ENCODE data around the gene RIMBP2.

RIMBP2 gene

DNA sequence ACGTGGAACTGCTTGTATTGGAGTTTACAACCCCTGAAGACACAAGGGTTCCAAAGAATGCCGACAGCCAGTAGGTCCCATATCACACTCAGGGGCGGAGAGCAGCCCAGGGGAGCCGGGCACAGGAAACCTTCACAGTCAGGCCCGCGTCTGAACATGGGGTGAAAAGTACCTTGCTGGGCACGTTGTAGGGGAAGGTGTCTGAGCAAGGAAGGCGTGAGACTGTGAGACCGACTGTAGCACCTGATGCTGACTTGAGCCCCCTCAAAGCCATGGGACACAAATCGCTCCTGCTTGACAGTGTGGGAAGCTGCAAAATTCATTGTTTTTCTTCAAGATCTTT is 14.7 kb downstream of the RIMBP2 start:
- H3K4me3 ChIP-seq (ENCODE audit: low read depth, low read length, poor library complexity, severe bottlenecking), result no peak overlapping the region
- H3K27ac ChIP-seq (ENCODE audit: low read depth, low read length, poor library complexity, severe bottlenecking), result no peak overlapping the region
- TF ChIP-seq, protein P1, sequence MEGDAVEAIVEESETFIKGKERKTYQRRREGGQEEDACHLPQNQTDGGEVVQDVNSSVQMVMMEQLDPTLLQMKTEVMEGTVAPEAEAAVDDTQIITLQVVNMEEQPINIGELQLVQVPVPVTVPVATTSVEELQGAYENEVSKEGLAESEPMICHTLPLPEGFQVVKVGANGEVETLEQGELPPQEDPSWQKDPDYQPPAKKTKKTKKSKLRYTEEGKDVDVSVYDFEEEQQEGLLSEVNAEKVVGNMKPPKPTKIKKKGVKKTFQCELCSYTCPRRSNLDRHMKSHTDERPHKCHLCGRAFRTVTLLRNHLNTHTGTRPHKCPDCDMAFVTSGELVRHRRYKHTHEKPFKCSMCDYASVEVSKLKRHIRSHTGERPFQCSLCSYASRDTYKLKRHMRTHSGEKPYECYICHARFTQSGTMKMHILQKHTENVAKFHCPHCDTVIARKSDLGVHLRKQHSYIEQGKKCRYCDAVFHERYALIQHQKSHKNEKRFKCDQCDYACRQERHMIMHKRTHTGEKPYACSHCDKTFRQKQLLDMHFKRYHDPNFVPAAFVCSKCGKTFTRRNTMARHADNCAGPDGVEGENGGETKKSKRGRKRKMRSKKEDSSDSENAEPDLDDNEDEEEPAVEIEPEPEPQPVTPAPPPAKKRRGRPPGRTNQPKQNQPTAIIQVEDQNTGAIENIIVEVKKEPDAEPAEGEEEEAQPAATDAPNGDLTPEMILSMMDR (IDR thresholded peaks at IDR 0.05; ENCODE audit: low read length), result no peak
- TF ChIP-seq EZH2 (IDR thresholded peaks at IDR 0.05; ENCODE audit: borderline replicate concordance, low read length), result no peak
- H2AFZ ChIP-seq (ENCODE audit: low read length), result no peak overlapping the region
- no peaks in the 10 kb centered on the region; the same call in 1 of the 2 replicates for H3K27me3 ChIP-seq (ENCODE audit: insufficient read depth, low read length)
- no peaks in the 10 kb centered on the region for H3K9me2 ChIP-seq (ENCODE audit: low read depth, low read length)
- no peaks in the 10 kb centered on the region for H3K36me3 ChIP-seq (ENCODE audit: insufficient read depth, low read length)
- H4K20me1 ChIP-seq (ENCODE audit: insufficient read depth, low read length), result no peaks in the 10 kb centered on the region
- no peaks in the 10 kb centered on the region for H3K9me3 ChIP-seq (ENCODE audit: low read length)
- H3K79me2 ChIP-seq (ENCODE audit: insufficient read depth, low read length), result no peaks in the 10 kb centered on the region
- no peak overlapping the region for H3K9ac ChIP-seq (ENCODE audit: low read length)
- no peak overlapping the region for H3K4me2 ChIP-seq (ENCODE audit: low read length)
- H3K4me1 ChIP-seq (ENCODE audit: insufficient read depth, low read length, severe bottlenecking), result no peaks in the 10 kb centered on the region
- H3F3A ChIP-seq (ENCODE audit: insufficient read depth, low read length), result no peaks in the 10 kb centered on the region

DNA sequence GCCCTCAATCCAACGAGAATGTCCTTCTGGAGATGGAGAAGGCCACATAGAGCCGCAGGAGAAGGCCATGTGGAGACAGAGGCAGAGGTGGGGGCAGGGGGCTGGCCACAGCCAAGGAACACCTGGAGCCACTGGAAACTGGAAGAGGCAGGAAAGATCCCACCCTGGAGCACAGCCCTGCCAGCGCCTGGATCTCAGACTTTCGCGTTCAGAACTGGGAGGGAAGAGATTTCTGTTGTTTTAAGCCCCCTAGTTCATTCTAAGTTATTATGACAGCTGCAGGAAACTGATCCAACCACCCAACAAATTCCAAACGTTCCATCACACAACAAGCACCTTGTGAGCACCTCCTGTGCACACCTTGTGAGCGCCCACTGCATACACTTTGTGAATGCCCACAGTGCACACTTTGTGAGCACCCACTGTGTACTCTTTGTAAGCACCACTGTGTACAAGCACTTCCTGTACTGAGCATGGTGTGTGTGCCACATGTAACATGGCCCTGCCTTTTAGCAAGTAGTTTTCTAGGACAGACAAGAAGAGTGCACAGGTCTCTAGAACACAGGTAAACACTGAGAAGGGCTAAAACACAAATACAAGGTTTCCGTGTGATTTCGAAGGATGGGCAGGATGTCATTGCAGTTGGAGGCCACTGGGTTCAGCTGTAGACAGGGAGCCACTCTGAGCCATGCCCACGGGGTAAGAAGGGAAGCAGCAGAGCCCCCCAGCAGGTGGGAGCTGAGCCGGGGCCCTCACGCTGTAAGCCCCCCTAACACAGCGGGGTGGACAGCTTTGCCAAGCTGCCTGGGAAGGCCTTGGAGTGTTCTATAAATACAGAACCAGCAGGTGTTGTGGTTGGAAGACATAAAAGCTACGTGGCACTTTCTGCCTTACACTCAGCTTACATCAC is 15.4 kb downstream of the RIMBP2 start:
- H3K79me2 ChIP-seq (ENCODE audit: insufficient read depth, low read length), result no peaks in the 10 kb centered on the region
- no peaks in the 10 kb centered on the region for H4K20me1 ChIP-seq (ENCODE audit: insufficient read depth, low read length)
- no peak overlapping the region for H3K27ac ChIP-seq (ENCODE audit: low read depth, low read length, poor library complexity, severe bottlenecking)
- no peaks in the 10 kb centered on the region for H3K36me3 ChIP-seq (ENCODE audit: insufficient read depth, low read length)
- H3F3A ChIP-seq (ENCODE audit: insufficient read depth, low read length), result no peaks in the 10 kb centered on the region
- H2AFZ ChIP-seq (ENCODE audit: low read length), result no peak overlapping the region
- no peak overlapping the region for H3K4me3 ChIP-seq (ENCODE audit: low read depth, low read length, poor library complexity, severe bottlenecking)
- TF ChIP-seq, protein P1 (IDR thresholded peaks at IDR 0.05; ENCODE audit: low read length), result no peak
- no peak for TF ChIP-seq EZH2 (IDR thresholded peaks at IDR 0.05; ENCODE audit: borderline replicate concordance, low read length)
- H3K9me2 ChIP-seq (ENCODE audit: low read depth, low read length), result no peaks in the 10 kb centered on the region
- no peak overlapping the region for H3K4me2 ChIP-seq (ENCODE audit: low read length)
- no peak overlapping the region for H3K9ac ChIP-seq (ENCODE audit: low read length)
- no peaks in the 10 kb centered on the region for H3K9me3 ChIP-seq (ENCODE audit: low read length)
- no peaks in the 10 kb centered on the region for H3K4me1 ChIP-seq (ENCODE audit: insufficient read depth, low read length, severe bottlenecking)
- no peaks in the 10 kb centered on the region; the same call in 1 of the 2 replicates for H3K27me3 ChIP-seq (ENCODE audit: insufficient read depth, low read length)

DNA sequence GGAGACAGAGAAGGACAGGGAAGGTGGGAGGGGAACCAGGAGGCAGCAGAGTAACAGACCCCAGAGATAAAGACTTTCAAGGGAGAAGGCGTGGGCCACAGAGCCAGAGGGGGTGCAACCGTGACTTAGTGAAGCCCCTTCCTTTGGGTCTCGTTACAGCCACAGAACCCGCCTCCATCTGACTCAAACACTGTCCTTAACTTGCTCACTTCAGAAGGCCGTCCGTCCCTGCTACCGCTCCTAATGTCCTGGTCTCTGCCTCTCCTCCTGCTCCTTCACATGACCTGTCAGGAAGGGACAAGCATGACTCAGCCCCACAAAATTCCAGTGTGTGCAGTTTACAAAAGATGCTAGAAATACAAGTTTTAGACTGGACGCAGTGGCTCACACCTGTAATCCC is 18.0 kb downstream of the RIMBP2 start:
- no peak overlapping the region for H3K27ac ChIP-seq (ENCODE audit: low read depth, low read length, poor library complexity, severe bottlenecking)
- H3K27me3 ChIP-seq (ENCODE audit: insufficient read depth, low read length), result no peaks in the 10 kb centered on the region; the same call in 1 of the 2 replicates
- H3K4me2 ChIP-seq (ENCODE audit: low read length), result no peak overlapping the region
- H3K9me3 ChIP-seq (ENCODE audit: low read length), result no peaks in the 10 kb centered on the region
- no peaks in the 10 kb centered on the region for H4K20me1 ChIP-seq (ENCODE audit: insufficient read depth, low read length)
- no peaks in the 10 kb centered on the region for H3K9me2 ChIP-seq (ENCODE audit: low read depth, low read length)
- H2AFZ ChIP-seq (ENCODE audit: low read length), result no peak overlapping the region
- no peak overlapping the region for H3K9ac ChIP-seq (ENCODE audit: low read length)
- no peaks in the 10 kb centered on the region for H3K79me2 ChIP-seq (ENCODE audit: insufficient read depth, low read length)
- no peaks in the 10 kb centered on the region for H3K4me1 ChIP-seq (ENCODE audit: insufficient read depth, low read length, severe bottlenecking)
- H3K4me3 ChIP-seq (ENCODE audit: low read depth, low read length, poor library complexity, severe bottlenecking), result no peak overlapping the region
- no peak for TF ChIP-seq EZH2 (IDR thresholded peaks at IDR 0.05; ENCODE audit: borderline replicate concordance, low read length)
- TF ChIP-seq, protein P1 (IDR thresholded peaks at IDR 0.05; ENCODE audit: low read length), result no peak
- H3K36me3 ChIP-seq (ENCODE audit: insufficient read depth, low read length), result no peaks in the 10 kb centered on the region
- H3F3A ChIP-seq (ENCODE audit: insufficient read depth, low read length), result no peaks in the 10 kb centered on the region
